ENCODE results near the gene GFPT1. TPM values are rescaled to one million over a fixed set of nuclear protein-coding genes. Genes with fewer than 3 reads are reported as not detected.

The GFPT1 gene
- total RNA-seq, 2 experiments from 2014 or later, result 21.7 to 22.8 TPM

GRCh38 chr2:69344305-69344704, 42.7 kb downstream of the GFPT1 start:
- CTCF ChIA-PET, result interaction anchor here (0.7 kb wide), 1 partner anchor 331 kb away, joined by 5 read pairs; the partner anchor contains the start of gene ANTXR1
- DNase-seq (no peak), ATAC-seq (no peak)
- Mint-ChIP-seq H3K36me3 (peaks cover 53% of the 10 kb centered on the region), H3K4me3 (no peak overlapping the region), H3K4me1 (peaks cover 7% of the 10 kb centered on the region), H3K9me3 (ENCODE audit: low read depth) (no peaks in the 10 kb centered on the region), H3K27ac (no peak overlapping the region), H3K27me3 (no peaks in the 10 kb centered on the region)

DNA sequence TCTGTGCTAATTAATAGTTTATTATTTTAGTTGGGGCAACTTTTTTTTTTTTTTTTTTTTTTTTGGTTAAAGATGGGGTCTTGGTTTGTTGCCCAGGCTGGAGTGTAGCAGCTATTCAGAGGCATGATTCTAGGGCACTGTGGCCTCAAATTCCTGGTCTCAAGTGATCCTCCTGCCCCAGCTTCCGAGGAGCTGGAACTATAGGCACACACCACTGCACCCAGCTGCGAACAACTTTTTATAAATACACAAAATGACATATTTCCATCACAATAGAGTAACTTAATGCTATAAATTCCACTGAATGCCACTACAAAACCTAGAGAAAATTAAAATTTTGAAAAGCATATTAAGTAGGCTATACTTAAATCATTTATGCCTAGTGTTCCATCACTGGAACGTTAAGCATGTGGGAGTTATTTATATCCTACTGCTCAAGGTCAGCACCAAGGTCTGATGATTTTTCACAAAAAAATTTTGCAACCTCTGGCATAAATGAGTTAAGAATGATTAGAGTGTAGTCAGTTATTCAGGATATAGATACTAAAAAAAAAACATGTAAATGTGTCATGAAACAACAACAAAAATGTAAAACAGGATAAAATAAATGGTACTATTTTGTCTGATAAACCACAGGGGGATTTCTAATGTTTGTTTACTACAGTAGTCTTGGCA, 46.8 kb downstream of the GFPT1 start:
- H3K36me3 Mint-ChIP-seq, result peaks cover 45% of the 10 kb centered on the region
- no peak overlapping the region for H3K4me3 Mint-ChIP-seq
- ATAC-seq (no peak), DNase-seq (no peak)
- H3K9me3 Mint-ChIP-seq (ENCODE audit: low read depth), result no peaks in the 10 kb centered on the region
- no peak overlapping the region for H3K27ac Mint-ChIP-seq
- peaks cover 4% of the 10 kb centered on the region for H3K4me1 Mint-ChIP-seq
- CTCF ChIA-PET, result no interaction called here
- no peaks in the 10 kb centered on the region for H3K27me3 Mint-ChIP-seq

DNA sequence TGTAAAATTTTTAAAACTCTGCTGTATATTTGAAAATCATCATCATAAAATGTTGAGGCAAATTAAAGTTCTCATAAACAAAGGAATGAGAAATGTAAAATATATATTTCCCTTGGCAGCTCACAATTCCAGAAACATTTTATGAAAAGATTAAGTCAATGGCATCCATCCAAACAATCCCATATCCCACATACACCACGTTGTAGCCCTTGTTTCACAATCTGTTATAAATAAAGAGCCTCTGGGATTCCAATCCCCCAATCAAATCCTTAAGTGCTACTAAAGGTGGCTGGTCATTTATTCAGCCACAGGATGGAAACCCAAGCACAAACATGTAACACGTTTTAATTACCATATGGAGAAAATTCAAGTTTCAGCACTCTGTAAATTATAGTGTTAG, 51.7 kb downstream of the GFPT1 start:
- DNase-seq (no peak), ATAC-seq (no peak)
- H3K9me3 Mint-ChIP-seq (ENCODE audit: low read depth), result no peaks in the 10 kb centered on the region
- H3K27ac Mint-ChIP-seq, result no peak overlapping the region
- CTCF ChIA-PET, result interaction anchor here (0.9 kb wide), 1 partner anchor 16 kb away, joined by 3 read pairs; no protein-coding TSS in a partner anchor
- H3K4me3 Mint-ChIP-seq, result no peak overlapping the region
- no peaks in the 10 kb centered on the region for H3K4me1 Mint-ChIP-seq
- no peaks in the 10 kb centered on the region for H3K27me3 Mint-ChIP-seq
- H3K36me3 Mint-ChIP-seq, result peaks cover 26% of the 10 kb centered on the region

DNA sequence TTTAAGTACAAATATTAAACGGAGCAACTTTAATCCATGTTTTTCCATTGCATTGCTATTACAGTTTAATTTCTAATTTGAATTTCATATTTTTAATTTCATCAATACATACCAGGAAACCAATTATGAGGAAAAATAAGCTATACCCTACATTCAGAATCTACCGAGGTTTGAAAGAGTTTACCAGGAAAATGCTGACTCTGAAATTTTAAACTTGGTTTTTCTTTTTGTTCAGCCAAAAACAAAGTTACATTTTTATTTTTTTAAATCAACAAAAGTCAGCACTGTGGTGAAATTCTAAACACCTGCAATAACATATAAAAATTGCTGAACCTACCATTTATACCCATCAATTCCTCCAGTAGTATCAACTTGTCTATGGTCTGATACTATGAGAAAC, 53.7 kb downstream of the GFPT1 start:
- H3K27me3 Mint-ChIP-seq, result no peaks in the 10 kb centered on the region
- H3K4me3 Mint-ChIP-seq, result no peak overlapping the region
- no peaks in the 10 kb centered on the region for H3K4me1 Mint-ChIP-seq
- H3K27ac Mint-ChIP-seq, result no peak overlapping the region
- DNase-seq (no peak), ATAC-seq (no peak)
- no peaks in the 10 kb centered on the region for H3K9me3 Mint-ChIP-seq (ENCODE audit: low read depth)
- CTCF ChIA-PET, result no interaction called here
- peaks cover 31% of the 10 kb centered on the region for H3K36me3 Mint-ChIP-seq

- Mint-ChIP-seq H3K4me3 (no peak overlapping the region), H3K9me3 (ENCODE audit: low read depth) (no peaks in the 10 kb centered on the region), H3K27me3 (no peaks in the 10 kb centered on the region), H3K27ac (no peak overlapping the region), H3K36me3 (peaks cover 33% of the 10 kb centered on the region), H3K4me1 (no peaks in the 10 kb centered on the region)
- CTCF ChIA-PET, result no interaction called here
- ATAC-seq, result no peak
- DNase-seq, result no peak
Measured at GRCh38 chr2:69330781-69331180, 56.2 kb downstream of the GFPT1 start.

GRCh38 chr2:69322631-69323030, 64.4 kb downstream of the GFPT1 start:
- no peaks in the 10 kb centered on the region for H3K4me1 Mint-ChIP-seq
- H3K27me3 Mint-ChIP-seq, result no peaks in the 10 kb centered on the region
- no peak overlapping the region for H3K4me3 Mint-ChIP-seq
- ATAC-seq, result no peak
- DNase-seq, result no peak
- CTCF ChIA-PET, result interaction anchor here (0.6 kb wide), 1 partner anchor 441 kb away, joined by 3 read pairs; no protein-coding TSS in a partner anchor
- no peak overlapping the region for H3K27ac Mint-ChIP-seq
- H3K36me3 Mint-ChIP-seq, result peaks cover 29% of the 10 kb centered on the region
- H3K9me3 Mint-ChIP-seq (ENCODE audit: low read depth), result no peaks in the 10 kb centered on the region

- Mint-ChIP-seq H3K9me3 (ENCODE audit: low read depth) (peaks cover 3% of the 10 kb centered on the region), H3K36me3 (peaks cover 25% of the 10 kb centered on the region)
Measured at GRCh38 chr2:69316550-69316949, 70.5 kb downstream of the GFPT1 start.

GRCh38 chr2:69315160-69315761, 71.8 kb downstream of the GFPT1 start:
- DNase-seq (no peak), ATAC-seq (no peak)
- H3K9me3 Mint-ChIP-seq (ENCODE audit: low read depth), result peaks cover 3% of the 10 kb centered on the region
- no peak overlapping the region for H3K27ac Mint-ChIP-seq
- CTCF ChIA-PET, result interaction anchor here (0.9 to 1.6 kb wide), 2 partner anchors 8 to 60 kb away, joined by 3 to 5 read pairs; no protein-coding TSS in a partner anchor
- no peaks in the 10 kb centered on the region for H3K4me1 Mint-ChIP-seq
- peaks cover 22% of the 10 kb centered on the region for H3K36me3 Mint-ChIP-seq
- no peaks in the 10 kb centered on the region for H3K27me3 Mint-ChIP-seq
- no peak overlapping the region for H3K4me3 Mint-ChIP-seq

More at GRCh38 chr2:69316550-69316949, 70.5 kb downstream of the GFPT1 start:
- Mint-ChIP-seq H3K27me3 (no peaks in the 10 kb centered on the region), H3K4me1 (no peaks in the 10 kb centered on the region), H3K4me3 (no peak overlapping the region), H3K27ac (no peak overlapping the region)
- no peak for ATAC-seq
- no peak for DNase-seq
- CTCF ChIA-PET, result interaction anchor here (0.8 to 2.6 kb wide), 2 partner anchors 8 to 10 kb away, joined by 3 to 11 read pairs; no protein-coding TSS in a partner anchor

- H3K9me3 Mint-ChIP-seq (ENCODE audit: low read depth), result no peaks in the 10 kb centered on the region
- H3K27me3 Mint-ChIP-seq, result peaks cover 22% of the 10 kb centered on the region
- peaks cover 2% of the 10 kb centered on the region for H3K36me3 Mint-ChIP-seq
- no peak for ATAC-seq
- CTCF ChIA-PET, result no interaction called here
- no peak overlapping the region for H3K4me3 Mint-ChIP-seq
- H3K27ac Mint-ChIP-seq, result no peak overlapping the region
- H3K4me1 Mint-ChIP-seq, result peaks cover 9% of the 10 kb centered on the region
- DNase-seq, result no peak
Measured at GRCh38 chr2:69311024-69311416, 76.0 kb downstream of the GFPT1 start.

GRCh38 chr2:69310111-69311023, 76.7 kb downstream of the GFPT1 start:
- CTCF ChIA-PET, result no interaction called here
- Mint-ChIP-seq H3K27ac (no peak overlapping the region), H3K9me3 (ENCODE audit: low read depth) (no peaks in the 10 kb centered on the region), H3K27me3 (peaks cover 28% of the 10 kb centered on the region), H3K4me1 (peaks cover 11% of the 10 kb centered on the region), H3K36me3 (no peaks in the 10 kb centered on the region), H3K4me3 (no peak overlapping the region)
- no peak for ATAC-seq
- DNase-seq, result no peak

DNA sequence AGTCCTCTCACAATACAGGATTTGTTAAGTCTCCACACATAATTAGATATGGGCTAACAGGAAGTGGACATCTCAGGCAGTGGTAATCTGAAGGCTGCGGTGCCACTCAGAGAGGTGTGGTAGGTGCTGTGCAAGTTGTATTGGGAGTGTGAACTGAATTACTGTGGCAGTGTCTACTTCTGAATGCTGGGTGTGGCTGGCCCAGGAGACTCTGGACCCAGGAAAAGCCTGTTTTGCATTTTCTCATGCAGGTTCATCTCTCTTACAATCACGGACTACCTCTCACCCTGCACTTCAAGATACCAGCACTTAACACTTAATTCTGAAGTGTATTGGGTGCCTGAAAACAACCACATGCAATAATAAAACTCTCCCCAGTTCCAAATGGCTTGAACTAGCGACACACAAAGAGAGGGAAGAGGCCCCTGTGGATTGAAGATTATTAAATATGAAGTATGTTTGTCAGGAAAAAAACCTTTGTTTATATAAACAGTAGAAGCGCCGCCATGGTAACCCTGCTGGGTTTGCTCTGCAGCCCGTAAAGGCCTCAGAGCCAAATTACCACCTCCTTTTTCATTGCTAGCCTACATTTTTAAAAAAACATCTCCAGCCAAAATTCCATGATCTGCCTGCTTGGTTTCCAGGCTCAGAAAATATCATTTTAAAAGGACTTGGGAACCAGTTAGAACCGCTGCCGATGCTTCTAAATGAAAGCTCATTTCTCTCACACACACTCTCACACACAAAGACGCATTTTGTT, 77.5 kb downstream of the GFPT1 start:
- Mint-ChIP-seq H3K9me3 (ENCODE audit: low read depth) (no peaks in the 10 kb centered on the region), H3K27ac (no peak overlapping the region), H3K4me1 (peaks cover 11% of the 10 kb centered on the region), H3K4me3 (no peak overlapping the region), H3K36me3 (no peaks in the 10 kb centered on the region), H3K27me3 (peaks cover 33% of the 10 kb centered on the region)
- DNase-seq, result no peak
- no peak for ATAC-seq
- CTCF ChIA-PET, result interaction anchor here (1.5 kb wide), 1 partner anchor 366 kb away, joined by 3 read pairs; no protein-coding TSS in a partner anchor

DNA sequence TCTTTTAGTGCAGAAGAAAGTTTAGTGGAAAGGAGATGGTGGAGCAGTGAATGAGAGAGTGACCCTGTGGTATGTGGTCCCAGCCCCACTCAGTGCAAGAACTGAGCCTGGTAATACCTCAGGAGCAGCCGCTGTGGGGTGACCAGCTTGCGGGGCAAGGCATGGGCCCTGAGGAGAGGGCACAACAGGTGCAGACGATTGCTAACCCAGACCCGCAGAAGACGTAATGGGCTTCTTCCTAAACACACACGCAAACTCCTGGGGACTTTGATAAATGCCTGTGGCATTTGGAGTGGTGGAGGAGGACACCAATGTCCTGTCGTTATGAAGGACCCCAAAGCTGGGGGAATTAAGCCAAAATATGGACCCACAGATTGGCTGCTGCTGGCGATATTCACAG, 78.7 kb downstream of the GFPT1 start:
- CTCF ChIA-PET, result interaction anchor here (0.6 to 2.6 kb wide), 5 partner anchors 8 to 365 kb away, joined by 3 to 16 read pairs (median 3); no protein-coding TSS in a partner anchor
- H3K36me3 Mint-ChIP-seq, result no peaks in the 10 kb centered on the region
- H3K27me3 Mint-ChIP-seq, result peaks cover 44% of the 10 kb centered on the region
- H3K27ac Mint-ChIP-seq, result no peak overlapping the region
- ATAC-seq (no peak), DNase-seq (no peak)
- H3K9me3 Mint-ChIP-seq (ENCODE audit: low read depth), result no peaks in the 10 kb centered on the region
- H3K4me1 Mint-ChIP-seq, result peaks cover 11% of the 10 kb centered on the region
- H3K4me3 Mint-ChIP-seq, result no peak overlapping the region

All from activated CD8-positive, alpha-beta memory T cell treated with anti-CD3 and anti-CD28 coated beads, Interleukin-2, amount 10 ng/mL, durations not matched to agents 7 days and 5 days (primary cell).